Hippocampal formation (tissue), 2 donors: ENCODE measurements around the gene ZNF428.

Source experiments
- DNase-seq, 2 donors: peaks; one replicate each; lab custom pipeline; 2025; lab: John Stamatoyannopoulos, UW

The ZNF428 gene

DNA sequence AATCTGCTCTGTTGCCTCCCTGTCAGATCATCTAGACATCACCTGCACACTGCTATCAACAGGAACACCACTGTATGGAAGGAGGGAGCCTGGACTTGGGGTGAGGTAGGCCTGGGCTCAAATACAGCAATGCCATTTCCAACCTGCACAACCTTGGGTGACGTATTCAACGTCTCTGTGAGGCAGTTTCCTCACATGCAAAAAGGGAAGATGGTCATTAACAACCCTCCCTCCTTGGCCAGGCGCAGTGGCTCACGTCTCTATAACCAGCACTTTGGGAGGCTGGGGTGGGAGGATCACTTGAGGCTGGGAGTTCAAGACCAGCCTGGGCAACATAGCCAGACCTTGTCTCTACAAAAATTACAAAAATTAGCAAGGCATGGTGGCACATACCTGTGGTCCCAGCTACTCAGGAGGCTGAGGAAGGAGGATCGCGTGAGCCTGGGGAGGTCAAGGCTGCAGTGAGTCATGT is 57.2 kb downstream of the ZNF428 start:
- DNase-seq = no peak

DNA sequence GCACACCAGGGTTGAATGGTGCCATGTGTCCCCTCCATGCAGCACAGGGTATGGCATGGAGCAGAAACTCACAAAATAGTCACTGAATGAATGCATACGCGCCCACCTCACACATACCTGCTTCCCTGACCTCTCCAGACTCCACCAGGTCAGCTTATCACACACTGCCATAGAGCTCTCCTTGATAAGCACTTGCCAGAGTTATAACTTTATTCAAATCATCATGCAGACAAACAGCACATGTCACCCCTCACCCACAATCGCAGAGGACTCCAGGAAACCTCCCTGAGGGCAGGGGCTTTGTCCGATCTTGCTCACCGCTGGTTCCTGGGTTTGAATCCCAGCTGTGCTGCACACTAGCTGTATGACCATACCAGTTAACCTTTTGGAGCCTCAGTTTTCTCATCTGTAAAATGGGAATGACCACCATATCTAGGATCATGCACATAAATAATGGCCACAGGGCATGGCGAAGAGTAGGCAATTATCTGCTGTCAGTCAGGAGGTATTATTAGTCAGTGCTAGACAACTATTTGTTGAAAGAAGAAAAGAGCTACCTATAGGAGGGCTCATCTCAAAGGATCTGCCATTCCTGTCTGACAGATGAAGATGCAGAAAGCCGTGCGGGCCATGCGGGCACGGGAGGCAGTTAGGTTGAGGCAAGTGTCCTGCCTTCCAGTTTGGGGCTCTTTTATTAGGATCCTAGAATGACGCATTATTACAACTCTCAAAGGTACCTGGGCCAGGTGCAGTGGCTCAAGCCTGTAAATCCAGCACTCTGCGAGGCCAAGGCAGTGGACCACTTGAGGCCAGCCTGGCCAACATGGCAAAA is 58.1 kb downstream of the ZNF428 start:
- no peak for DNase-seq

GRCh38 chr19:43560687-43561086 is 58.7 kb downstream of the ZNF428 start:
- no peak for DNase-seq
